ENCODE results near the gene EIF4E3. TPM values are rescaled to one million over a fixed set of nuclear protein-coding genes. Genes with fewer than 3 reads are reported as not detected.
A peak's percentile ranks its signal among the peaks of the same experiment; 100 is the strongest.

Gene EIF4E3
- total RNA-seq, 1 experiment from 2014 or later = 4.3 TPM

DNA sequence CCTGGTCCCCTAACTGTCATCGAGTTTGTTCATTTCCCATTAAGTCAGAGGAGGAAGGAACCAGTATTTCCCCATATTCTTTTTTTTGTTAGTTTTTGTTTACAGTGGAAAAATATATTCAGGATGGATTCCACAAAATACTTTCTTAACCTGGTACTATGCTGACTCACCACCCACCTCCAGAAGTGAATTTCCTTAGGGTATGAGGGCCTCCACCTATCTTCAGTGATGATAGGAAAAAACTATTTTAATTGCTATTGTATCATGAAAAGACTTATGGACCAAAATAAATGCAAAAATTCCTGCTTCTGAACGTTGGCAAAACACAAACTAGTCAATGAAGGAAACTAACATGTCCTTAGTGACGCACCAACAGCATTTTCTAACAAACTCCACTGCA is 77.5 kb downstream of the EIF4E3 start:
- Mint-ChIP-seq H3K36me3 (ENCODE audit: insufficient read depth, unreplicated experiment) (no peaks in the 10 kb centered on the region), H3K27ac (ENCODE audit: low read depth, unreplicated experiment) (no peak overlapping the region), H3K9me3 (ENCODE audit: unreplicated experiment) (no peaks in the 10 kb centered on the region), H3K4me1 (ENCODE audit: insufficient read depth, unreplicated experiment) (peaks cover 3% of the 10 kb centered on the region), H3K4me3 (ENCODE audit: unreplicated experiment) (no peak overlapping the region), H3K27me3 (ENCODE audit: insufficient read depth, unreplicated experiment) (no peaks in the 10 kb centered on the region)
- POLR2A ChIA-PET = interaction anchor here (0.7 kb wide), 1 partner anchor 19 kb away, joined by 3 read pairs; no protein-coding TSS in a partner anchor
- intact Hi-C loops (cut with micrococcal nuclease) = no loop called here
- no TSS peak for BruUV-seq (replicated peaks)
- TF ChIP-seq CTCF (IDR thresholded peaks at IDR 0.05; ENCODE audit: unreplicated experiment) = no peak
- CTCF ChIA-PET = interaction anchor here (0.6 to 1.3 kb wide), 8 partner anchors 11 to 1583 kb away, joined by 3 to 5 read pairs (median 3); no protein-coding TSS in a partner anchor
- DNase-seq (ENCODE audit: unreplicated experiment) = no peak

GRCh38 chr3:71646971-71647370 is 78.2 kb downstream of the EIF4E3 start:
- ChIA-PET POLR2A (interaction anchor here (0.7 kb wide), 2 partner anchors 18 to 1577 kb away, joined by 3 read pairs; no protein-coding TSS in a partner anchor), CTCF (interaction anchor here (0.6 to 1.0 kb wide), 4 partner anchors 10 to 1557 kb away, joined by 3 to 4 read pairs (median 3); no protein-coding TSS in a partner anchor)
- BruUV-seq (replicated peaks) = no TSS peak
- no peak for DNase-seq (ENCODE audit: unreplicated experiment)
- TF ChIP-seq CTCF (IDR thresholded peaks at IDR 0.05; ENCODE audit: unreplicated experiment) = no peak
- H3K9me3 Mint-ChIP-seq (ENCODE audit: unreplicated experiment) = no peaks in the 10 kb centered on the region
- H3K36me3 Mint-ChIP-seq (ENCODE audit: insufficient read depth, unreplicated experiment) = no peaks in the 10 kb centered on the region
- no peaks in the 10 kb centered on the region for H3K27me3 Mint-ChIP-seq (ENCODE audit: insufficient read depth, unreplicated experiment)
- no peak overlapping the region for H3K4me3 Mint-ChIP-seq (ENCODE audit: unreplicated experiment)
- intact Hi-C loops (cut with micrococcal nuclease) = no loop called here
- H3K4me1 Mint-ChIP-seq (ENCODE audit: insufficient read depth, unreplicated experiment) = no peaks in the 10 kb centered on the region
- no peak overlapping the region for H3K27ac Mint-ChIP-seq (ENCODE audit: low read depth, unreplicated experiment)

GRCh38 chr3:71645140-71645539 is 80.1 kb downstream of the EIF4E3 start:
- no peak for DNase-seq (ENCODE audit: unreplicated experiment)
- no TSS peak for BruUV-seq (replicated peaks)
- Mint-ChIP-seq H3K4me3 (ENCODE audit: unreplicated experiment) (no peak overlapping the region), H3K4me1 (ENCODE audit: insufficient read depth, unreplicated experiment) (no peaks in the 10 kb centered on the region), H3K27me3 (ENCODE audit: insufficient read depth, unreplicated experiment) (no peaks in the 10 kb centered on the region), H3K36me3 (ENCODE audit: insufficient read depth, unreplicated experiment) (no peaks in the 10 kb centered on the region), H3K9me3 (ENCODE audit: unreplicated experiment) (no peaks in the 10 kb centered on the region), H3K27ac (ENCODE audit: low read depth, unreplicated experiment) (no peak overlapping the region)
- TF ChIP-seq CTCF (IDR thresholded peaks at IDR 0.05; ENCODE audit: unreplicated experiment) = no peak
- ChIA-PET POLR2A (interaction anchor here (0.5 to 0.6 kb wide), 2 partner anchors 143 to 736 kb away, joined by 3 to 5 read pairs; no protein-coding TSS in a partner anchor), CTCF (interaction anchor here (0.6 to 1.6 kb wide), 4 partner anchors 10 to 1581 kb away, joined by 3 to 6 read pairs (median 4); no protein-coding TSS in a partner anchor)
- intact Hi-C loops (cut with micrococcal nuclease) = no loop called here

DNA sequence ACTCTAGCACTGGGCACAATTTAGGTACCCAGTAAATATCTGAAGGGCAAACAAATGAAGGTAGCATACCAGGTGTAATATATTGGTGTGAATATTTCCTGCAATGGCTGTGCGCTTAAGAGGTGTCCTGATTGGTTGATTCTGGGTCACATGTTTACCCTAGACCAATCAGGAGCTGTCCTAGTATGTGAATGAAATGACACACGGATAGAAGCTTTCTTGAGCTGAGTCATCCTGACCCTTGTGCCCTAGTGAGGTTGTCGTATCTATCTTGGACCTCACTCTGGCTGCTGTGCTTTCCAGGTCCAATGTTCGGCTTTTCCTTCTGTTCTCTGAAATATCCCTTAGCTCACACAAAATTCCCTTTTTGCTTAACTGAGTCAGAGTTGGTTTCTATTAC is 83.5 kb downstream of the EIF4E3 start:
- no peak overlapping the region for H3K27ac Mint-ChIP-seq (ENCODE audit: low read depth, unreplicated experiment)
- H3K36me3 Mint-ChIP-seq (ENCODE audit: insufficient read depth, unreplicated experiment) = no peaks in the 10 kb centered on the region
- DNase-seq (ENCODE audit: unreplicated experiment) = peak; percentile 8
- no peak for TF ChIP-seq CTCF (IDR thresholded peaks at IDR 0.05; ENCODE audit: unreplicated experiment)
- no peaks in the 10 kb centered on the region for H3K27me3 Mint-ChIP-seq (ENCODE audit: insufficient read depth, unreplicated experiment)
- BruUV-seq (replicated peaks) = no TSS peak
- no peak overlapping the region for H3K4me3 Mint-ChIP-seq (ENCODE audit: unreplicated experiment)
- intact Hi-C loops (cut with micrococcal nuclease) = no loop called here
- no peaks in the 10 kb centered on the region for H3K9me3 Mint-ChIP-seq (ENCODE audit: unreplicated experiment)
- POLR2A ChIA-PET = no interaction called here
- CTCF ChIA-PET = interaction anchor here (0.5 to 0.8 kb wide), 4 partner anchors 21 to 1577 kb away, joined by 3 to 4 read pairs (median 3); no protein-coding TSS in a partner anchor
- H3K4me1 Mint-ChIP-seq (ENCODE audit: insufficient read depth, unreplicated experiment) = no peaks in the 10 kb centered on the region

Measured in MCF 10A (cell line).